GM12878 (cell line): ENCODE results near the gene TNKS2. TPM values are rescaled to one million over a fixed set of nuclear protein-coding genes. Genes with fewer than 3 reads are reported as not detected.

Experiments
- ATAC-seq: fragments of 200-7000 bp; cut with Tn5 transposase; 3 replicates; pipeline ENCODE4 v1.9.1; 2020; ENCODE audit warnings: mild to moderate bottlenecking, moderate library complexity
- BruUV-seq: library from RNA; stranded (reverse); fragments of 400-500 nt; replicated peaks from 2 replicates; lab custom pipeline; 2021; lab: Mats Ljungman, UMichigan
- CTCF ChIA-PET: fragments of 300-600 bp; sonication (Branson Sonifier 250); formaldehyde crosslinking; extraction: SDS; loops from one replicate; lab custom pipeline; 2021; ENCODE audit warnings: inconsistent platforms; lab: Yijun Ruan, JAX
- POLR2A ChIA-PET: fragments of 350-600 bp; formaldehyde crosslinking; extraction: SDS; loops from one replicate; lab custom pipeline; 2021; ENCODE audit warnings: inconsistent platforms; lab: Charles Lee
- RAD21 ChIA-PET: fragments of 300-600 bp; sonication (Branson Sonifier 250); formaldehyde crosslinking; loops from one replicate; lab custom pipeline; 2023; ENCODE audit warnings: antibody characterized with exemption; ENCODE audit not compliant: unreplicated experiment; lab: Charles Lee
- SMC1A ChIA-PET: fragments of 300-600 bp; sonication (Branson Sonifier 250); formaldehyde crosslinking; loops from one replicate; lab custom pipeline; 2023; ENCODE audit not compliant: unreplicated experiment, uncharacterized antibody; lab: Charles Lee
- DNase-seq: peaks from one replicate; pipeline ENCODE4 v3.0.0-alpha.2; 2011; ENCODE audit warnings: low read depth, low spot score
- FAIRE-seq: peaks from 3 replicates; lab custom pipeline; 2011; peaks lifted over from hg19 to GRCh38; lab: Jason Lieb, UNC
- H2AFZ ChIP-seq: 2 replicates; pipeline ENCODE4 v1.6.0; 2011; ENCODE audit warnings: low read depth, low read length, control low read depth; ENCODE audit not compliant: control insufficient read depth
- H3K27ac ChIP-seq: 2 replicates; pipeline ENCODE4 v1.5.1; 2011; ENCODE audit warnings: control low read depth; ENCODE audit not compliant: control insufficient read depth, insufficient read depth
- H3K27me3 ChIP-seq, 2 experiments: replicated peaks in 1 of 2; 2 replicates each; pipeline versions ENCODE4 v1.6.0 to v1.6.1; 2011; ENCODE audit warnings: low read length in 1 of 2; ENCODE audit not compliant: control insufficient read depth in 2 of 2, insufficient read depth in 2 of 2
- H3K36me3 ChIP-seq, 2 experiments: 2 replicates each; pipeline ENCODE4 v1.5.1; 2011; ENCODE audit warnings: low read length in 1 of 2; ENCODE audit not compliant: control insufficient read depth in 2 of 2, insufficient read depth in 2 of 2
- H3K4me1 ChIP-seq: 2 replicates; pipeline ENCODE4 v1.6.1; 2011; ENCODE audit warnings: mild to moderate bottlenecking, low read length, moderate library complexity, mixed read lengths; ENCODE audit not compliant: control insufficient read depth, insufficient read depth
- H3K4me2 ChIP-seq: 2 replicates; pipeline ENCODE4 v1.6.0; 2011; ENCODE audit warnings: control low read depth; ENCODE audit not compliant: control insufficient read depth, insufficient read depth
- H3K4me3 ChIP-seq: fragments of 200-600 bp; sonication (generic); 2 replicates; pipeline ENCODE4 v1.5.1; 2016
- H3K79me2 ChIP-seq: 2 replicates; pipeline ENCODE4 v1.6.0; 2011; ENCODE audit warnings: low read length; ENCODE audit not compliant: control insufficient read depth, insufficient read depth
- H3K9ac ChIP-seq: 2 replicates; pipeline ENCODE4 v1.8.0; 2011; ENCODE audit warnings: low read length, control low read depth, mixed read lengths; ENCODE audit not compliant: control insufficient read depth, insufficient read depth
- H3K9me3 ChIP-seq: replicated peaks from 3 replicates; pipeline ENCODE4 v1.5.1; 2011; ENCODE audit warnings: mild to moderate bottlenecking, low read length; ENCODE audit not compliant: control insufficient read depth, insufficient read depth
- H4K20me1 ChIP-seq: 2 replicates; pipeline ENCODE4 v1.6.0; 2011; ENCODE audit not compliant: control insufficient read depth, insufficient read depth
- DPF2 ChIP-seq: fragments of 450-650 bp; IDR thresholded peaks from 2 replicates; pipeline ENCODE4 v1.6.1; 2017; ENCODE audit warnings: mild to moderate bottlenecking
- EP300 ChIP-seq, 2 experiments: fragments of 150-350 bp in 1 of 2; IDR thresholded peaks; 2 replicates each; pipeline ENCODE4 v1.6.1; 2011 to 2012; ENCODE audit warnings: low read depth in 2 of 2, low read length in 2 of 2, borderline replicate concordance in 1 of 2, improper control_type of control experiment in 1 of 2, inconsistent platforms in 1 of 2; ENCODE audit not compliant: control insufficient read depth in 1 of 2
- ETV6 ChIP-seq, 2 experiments: fragments of 450-650 bp in 1 of 2; IDR thresholded peaks in 1 of 2; conservative IDR thresholded peaks in 1 of 2; 2 replicates each; pipeline ENCODE4 v1.6.1; 2014; ENCODE audit warnings: antibody characterized with exemption in 1 of 2, borderline replicate concordance in 1 of 2, low read depth in 1 of 2, mild to moderate bottlenecking in 1 of 2, moderate library complexity in 1 of 2
- JUNB ChIP-seq: IDR thresholded peaks from 2 replicates; pipeline ENCODE4 v1.6.1; 2016; ENCODE audit warnings: antibody characterized with exemption, mild to moderate bottlenecking
- KAT2A ChIP-seq: conservative IDR thresholded peaks from 2 replicates; pipeline ENCODE4 v1.6.1; 2011; ENCODE audit warnings: low read depth, low read length; ENCODE audit not compliant: control insufficient read depth
- KLF5 ChIP-seq: fragments of 450-650 bp; IDR thresholded peaks from 2 replicates; pipeline ENCODE4 v1.6.1; 2014; ENCODE audit warnings: mild to moderate bottlenecking; ENCODE audit not compliant: partially characterized antibody
- RAD21 ChIP-seq: IDR thresholded peaks from 2 replicates; pipeline ENCODE4 v1.6.1; 2011; ENCODE audit warnings: mild to moderate bottlenecking, low read depth, low read length, moderate library complexity; ENCODE audit not compliant: insufficient read depth
- SMC3 ChIP-seq: IDR thresholded peaks from 2 replicates; pipeline ENCODE4 v1.6.1; 2011; ENCODE audit warnings: low read length, improper control_type of control experiment, borderline replicate concordance
- WGBS: methylation state at CpG from one replicate; pipeline ENCODE4 v1.1.6; 2016; ENCODE audit warnings: low lambda C conversion rate; ENCODE audit not compliant: insufficient replicate concordance, insufficient coverage; ENCODE audit errors: missing lambda C conversion rate; 5-methylcytosine and 5-hydroxymethylcytosine counted together
- in situ Hi-C: fragments of 300-500 bp; cut with MboI; formaldehyde crosslinking; loops from 9 replicates; pipeline ENCODE4 v1.14.3; 2018; ENCODE audit warnings: mixed read lengths
- intact Hi-C: fragments of 100-400 bp; cut with micrococcal nuclease; formaldehyde crosslinking; loops from one replicate; pipeline ENCODE4 v1.14.2; 2022; ENCODE audit not compliant: unreplicated experiment
- polyA plus RNA-seq, 11 experiments: library from polyadenylated mRNA; depleted of rRNA in 4 of 11; unstranded in 6 of 11; stranded (reverse) in 5 of 11; fragments of >200 nt; fragmentation: Nextera tagmentation in 4 of 11; fragmentation: Illumina TruSeq in 1 of 11; extraction: Ambion mirVana in 4 of 11; extraction: Trizol in 1 of 11; gene quantifications; 1 replicate in 1 of 11; 2 replicates in 10 of 11; pipeline versions ENCODE4 v1.2.1 to v1.2.3, GENCODE V29; 2011 to 2016; ENCODE audit warnings: inconsistent platforms in 2 of 11, missing spikeins in 2 of 11, low read depth in 1 of 11
- total RNA-seq, 4 experiments: library from RNA; depleted of rRNA in 3 of 4; stranded (reverse); fragments of >200 nt in 3 of 4; fragmentation: Illumina TruSeq in 1 of 4; extraction: Trizol in 1 of 4; gene quantifications; 2 replicates each; pipeline versions ENCODE4 v1.2.1 to v1.2.3, GENCODE V29; 2013 to 2021
- TF ChIP-seq, protein P1 (sequence below): IDR thresholded peaks from 2 replicates; pipeline ENCODE4 v1.6.1; 2012; ENCODE audit warnings: improper control_type of control experiment, low read depth, low read length; ENCODE audit not compliant: insufficient replicate concordance
- TF ChIP-seq, protein P2 (sequence below): IDR thresholded peaks from 2 replicates; pipeline ENCODE4 v1.6.1; 2012; ENCODE audit warnings: low read depth, low read length, improper control_type of control experiment
- TF ChIP-seq, protein P3 (sequence below), 3 experiments: IDR thresholded peaks in 2 of 3; conservative IDR thresholded peaks in 1 of 3; 2 replicates each; pipeline ENCODE4 v1.5.1; 2011; ENCODE audit warnings: low read depth in 3 of 3, low read length in 3 of 3, mild to moderate bottlenecking in 3 of 3, control low read depth in 2 of 3, moderate library complexity in 2 of 3, inconsistent platforms in 1 of 3, mixed read lengths in 1 of 3; ENCODE audit not compliant: control insufficient read depth in 2 of 3, insufficient read depth in 1 of 3; ENCODE audit errors: extremely low read depth in 1 of 3

Gene TNKS2
- total and polyA plus RNA-seq, 10 of the 15 experiments (the other 5 are each of a cell fraction or from before 2014, with no cell fraction given), result 2.9 to 24.2 (median 6.9) TPM

DNA sequence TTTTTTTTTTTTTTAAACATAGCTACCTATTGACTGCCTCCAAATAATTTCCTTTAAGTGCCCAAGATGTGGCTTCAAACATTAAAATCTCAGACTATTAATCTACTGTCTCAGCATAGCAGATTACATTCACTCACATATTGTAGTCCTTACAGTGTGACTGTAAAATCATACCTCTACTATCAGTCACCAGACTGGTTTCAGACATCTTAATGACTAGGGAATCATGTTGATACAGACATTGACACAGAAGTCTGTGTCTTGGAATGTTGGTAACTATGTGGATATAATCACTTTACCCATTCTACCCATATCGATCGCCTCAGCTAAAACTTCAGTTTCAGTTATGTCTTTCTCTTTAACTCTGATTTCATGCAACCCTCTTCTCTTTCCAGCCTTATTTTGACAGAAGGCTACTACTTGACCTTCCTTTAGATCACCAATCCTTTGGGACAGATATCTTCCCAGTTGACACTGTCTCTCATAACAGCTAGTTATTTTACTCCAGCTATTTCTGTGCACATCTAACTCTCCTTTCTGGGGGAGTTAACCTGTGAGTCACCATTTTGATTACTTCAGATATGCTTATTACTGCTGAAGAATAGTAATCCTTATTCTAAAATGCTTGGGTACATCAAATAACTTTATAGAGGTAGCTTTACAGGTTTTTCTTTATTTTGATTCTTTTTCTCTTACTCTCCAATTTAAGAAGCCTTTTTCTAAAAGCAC lies 7.0 kb downstream of the TNKS2 start:
- no peaks in the 10 kb centered on the region for H3K9me3 ChIP-seq
- H3K4me1 ChIP-seq, result no peaks in the 10 kb centered on the region
- intact Hi-C loops (no loop called here), in situ Hi-C loops (no loop called here)
- ChIA-PET RAD21 (interaction anchor here (1.0 to 1.6 kb wide), 2 partner anchors 9 kb away, joined by 3 to 7 read pairs; no protein-coding TSS in a partner anchor), SMC1A (interaction anchor here (1.0 to 1.6 kb wide), 4 partner anchors 9 to 123 kb away, joined by 3 to 7 read pairs (median 4); no protein-coding TSS in a partner anchor), POLR2A (interaction anchor here (0.6 to 0.8 kb wide), 2 partner anchors 45 to 169 kb away, joined by 5 to 6 read pairs; no protein-coding TSS in a partner anchor), CTCF (interaction anchor here (1.4 kb wide), 1 partner anchor 9 kb away, joined by 4 read pairs; no protein-coding TSS in a partner anchor)
- H2AFZ ChIP-seq, result no peak overlapping the region
- DNase-seq (no peak), FAIRE-seq (no peak), ATAC-seq (no peak)
- no peak overlapping the region for H3K4me3 ChIP-seq
- H3K9ac ChIP-seq, result no peak overlapping the region
- H4K20me1 ChIP-seq, result no peaks in the 10 kb centered on the region; the same call in 1 of the 2 replicates
- H3K4me2 ChIP-seq, result no peak overlapping the region
- H3K27me3 ChIP-seq, result no peaks in the 10 kb centered on the region
- WGBS, result 94% methylated on average over 2 of the region's 2 CpGs
- H3K36me3 ChIP-seq, result no peaks in the 10 kb centered on the region; a peak in 1 of 4 replicates
- H3K79me2 ChIP-seq, result peaks cover 12% of the 10 kb centered on the region
- no peak overlapping the region for H3K27ac ChIP-seq
- BruUV-seq, result no TSS peak
- no peak for TF ChIP-seq JUNB
- TF ChIP-seq ETV6 (conservative IDR thresholded peaks at IDR 0.05 in 1 of 2, IDR thresholded peaks at IDR 0.05 in 1 of 2; ENCODE audit: borderline replicate concordance in 1 of 2, low read depth in 1 of 2), result no peak
- TF ChIP-seq KAT2A, result no peak
- TF ChIP-seq, protein P1, sequence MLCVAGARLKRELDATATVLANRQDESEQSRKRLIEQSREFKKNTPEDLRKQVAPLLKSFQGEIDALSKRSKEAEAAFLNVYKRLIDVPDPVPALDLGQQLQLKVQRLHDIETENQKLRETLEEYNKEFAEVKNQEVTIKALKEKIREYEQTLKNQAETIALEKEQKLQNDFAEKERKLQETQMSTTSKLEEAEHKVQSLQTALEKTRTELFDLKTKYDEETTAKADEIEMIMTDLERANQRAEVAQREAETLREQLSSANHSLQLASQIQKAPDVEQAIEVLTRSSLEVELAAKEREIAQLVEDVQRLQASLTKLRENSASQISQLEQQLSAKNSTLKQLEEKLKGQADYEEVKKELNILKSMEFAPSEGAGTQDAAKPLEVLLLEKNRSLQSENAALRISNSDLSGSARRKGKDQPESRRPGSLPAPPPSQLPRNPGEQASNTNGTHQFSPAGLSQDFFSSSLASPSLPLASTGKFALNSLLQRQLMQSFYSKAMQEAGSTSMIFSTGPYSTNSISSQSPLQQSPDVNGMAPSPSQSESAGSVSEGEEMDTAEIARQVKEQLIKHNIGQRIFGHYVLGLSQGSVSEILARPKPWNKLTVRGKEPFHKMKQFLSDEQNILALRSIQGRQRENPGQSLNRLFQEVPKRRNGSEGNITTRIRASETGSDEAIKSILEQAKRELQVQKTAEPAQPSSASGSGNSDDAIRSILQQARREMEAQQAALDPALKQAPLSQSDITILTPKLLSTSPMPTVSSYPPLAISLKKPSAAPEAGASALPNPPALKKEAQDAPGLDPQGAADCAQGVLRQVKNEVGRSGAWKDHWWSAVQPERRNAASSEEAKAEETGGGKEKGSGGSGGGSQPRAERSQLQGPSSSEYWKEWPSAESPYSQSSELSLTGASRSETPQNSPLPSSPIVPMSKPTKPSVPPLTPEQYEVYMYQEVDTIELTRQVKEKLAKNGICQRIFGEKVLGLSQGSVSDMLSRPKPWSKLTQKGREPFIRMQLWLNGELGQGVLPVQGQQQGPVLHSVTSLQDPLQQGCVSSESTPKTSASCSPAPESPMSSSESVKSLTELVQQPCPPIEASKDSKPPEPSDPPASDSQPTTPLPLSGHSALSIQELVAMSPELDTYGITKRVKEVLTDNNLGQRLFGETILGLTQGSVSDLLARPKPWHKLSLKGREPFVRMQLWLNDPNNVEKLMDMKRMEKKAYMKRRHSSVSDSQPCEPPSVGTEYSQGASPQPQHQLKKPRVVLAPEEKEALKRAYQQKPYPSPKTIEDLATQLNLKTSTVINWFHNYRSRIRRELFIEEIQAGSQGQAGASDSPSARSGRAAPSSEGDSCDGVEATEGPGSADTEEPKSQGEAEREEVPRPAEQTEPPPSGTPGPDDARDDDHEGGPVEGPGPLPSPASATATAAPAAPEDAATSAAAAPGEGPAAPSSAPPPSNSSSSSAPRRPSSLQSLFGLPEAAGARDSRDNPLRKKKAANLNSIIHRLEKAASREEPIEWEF, result no peak
- no peak for TF ChIP-seq EP300 (IDR thresholded peaks at IDR 0.05; ENCODE audit: borderline replicate concordance in 1 of 2, control insufficient read depth in 1 of 2, low read depth in 2 of 2, low read length in 2 of 2)
- TF ChIP-seq KLF5, result no peak
- TF ChIP-seq, protein P2, sequence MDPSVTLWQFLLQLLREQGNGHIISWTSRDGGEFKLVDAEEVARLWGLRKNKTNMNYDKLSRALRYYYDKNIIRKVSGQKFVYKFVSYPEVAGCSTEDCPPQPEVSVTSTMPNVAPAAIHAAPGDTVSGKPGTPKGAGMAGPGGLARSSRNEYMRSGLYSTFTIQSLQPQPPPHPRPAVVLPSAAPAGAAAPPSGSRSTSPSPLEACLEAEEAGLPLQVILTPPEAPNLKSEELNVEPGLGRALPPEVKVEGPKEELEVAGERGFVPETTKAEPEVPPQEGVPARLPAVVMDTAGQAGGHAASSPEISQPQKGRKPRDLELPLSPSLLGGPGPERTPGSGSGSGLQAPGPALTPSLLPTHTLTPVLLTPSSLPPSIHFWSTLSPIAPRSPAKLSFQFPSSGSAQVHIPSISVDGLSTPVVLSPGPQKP, result no peak
- TF ChIP-seq DPF2, result no peak
- no peak for TF ChIP-seq SMC3
- TF ChIP-seq RAD21, result no peak
- TF ChIP-seq, protein P3, sequence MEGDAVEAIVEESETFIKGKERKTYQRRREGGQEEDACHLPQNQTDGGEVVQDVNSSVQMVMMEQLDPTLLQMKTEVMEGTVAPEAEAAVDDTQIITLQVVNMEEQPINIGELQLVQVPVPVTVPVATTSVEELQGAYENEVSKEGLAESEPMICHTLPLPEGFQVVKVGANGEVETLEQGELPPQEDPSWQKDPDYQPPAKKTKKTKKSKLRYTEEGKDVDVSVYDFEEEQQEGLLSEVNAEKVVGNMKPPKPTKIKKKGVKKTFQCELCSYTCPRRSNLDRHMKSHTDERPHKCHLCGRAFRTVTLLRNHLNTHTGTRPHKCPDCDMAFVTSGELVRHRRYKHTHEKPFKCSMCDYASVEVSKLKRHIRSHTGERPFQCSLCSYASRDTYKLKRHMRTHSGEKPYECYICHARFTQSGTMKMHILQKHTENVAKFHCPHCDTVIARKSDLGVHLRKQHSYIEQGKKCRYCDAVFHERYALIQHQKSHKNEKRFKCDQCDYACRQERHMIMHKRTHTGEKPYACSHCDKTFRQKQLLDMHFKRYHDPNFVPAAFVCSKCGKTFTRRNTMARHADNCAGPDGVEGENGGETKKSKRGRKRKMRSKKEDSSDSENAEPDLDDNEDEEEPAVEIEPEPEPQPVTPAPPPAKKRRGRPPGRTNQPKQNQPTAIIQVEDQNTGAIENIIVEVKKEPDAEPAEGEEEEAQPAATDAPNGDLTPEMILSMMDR (IDR thresholded peaks at IDR 0.05 in 2 of 3, conservative IDR thresholded peaks at IDR 0.05 in 1 of 3; ENCODE audit: control insufficient read depth in 2 of 3, extremely low read depth in 1 of 3, insufficient read depth in 1 of 3, low read depth in 3 of 3, low read length in 3 of 3), result no peak
